ENCODE data around the gene NAV1.
"Not testable (repeated sequence)": the region's sequence is repeated elsewhere in the genome, so short reads cannot be mapped to it uniquely, and the experiment has no call there.

NAV1 gene

GRCh38 chr1:201520046-201520575 lies 18.8 kb upstream of the NAV1 start:
- not testable (repeated sequence) for DNase-seq (ENCODE audit: low read depth)

GRCh38 chr1:201525193-201525778 lies 13.6 kb upstream of the NAV1 start:
- DNase-seq (ENCODE audit: low read depth): no peak

- DNase-seq (ENCODE audit: low read depth): no peak
These were observed 11.0 kb upstream of the NAV1 start for GRCh38 chr1:201527879-201528278.

GRCh38 chr1:201528631-201529252 lies 10.2 kb upstream of the NAV1 start:
- no peak for DNase-seq (ENCODE audit: low read depth)

GRCh38 chr1:201530741-201531531 lies 8.0 kb upstream of the NAV1 start:
- DNase-seq (ENCODE audit: low read depth): no peak

- no peak for DNase-seq (ENCODE audit: low read depth)
These were observed 7.1 kb upstream of the NAV1 start for GRCh38 chr1:201531551-201532425.

GRCh38 chr1:201533836-201534235 lies 5.1 kb upstream of the NAV1 start:
- no peak for DNase-seq (ENCODE audit: low read depth)

- DNase-seq (ENCODE audit: low read depth): no peak
These were observed 3.6 kb upstream of the NAV1 start for GRCh38 chr1:201535046-201535918.

- no peak for DNase-seq (ENCODE audit: low read depth)
These were observed 3.0 kb upstream of the NAV1 start for GRCh38 chr1:201535919-201536245.

GRCh38 chr1:201536558-201536957 lies 2.4 kb upstream of the NAV1 start:
- DNase-seq (ENCODE audit: low read depth): no peak

- DNase-seq (ENCODE audit: low read depth): no peak
These were observed 1.9 kb upstream of the NAV1 start for GRCh38 chr1:201537028-201537427.

- DNase-seq (ENCODE audit: low read depth): no peak
These were observed 1.5 kb upstream of the NAV1 start for GRCh38 chr1:201537467-201537866.

- no peak for DNase-seq (ENCODE audit: low read depth)
These were observed 876 bp upstream of the NAV1 start for GRCh38 chr1:201537891-201538611.

- no peak for DNase-seq (ENCODE audit: low read depth)
These were observed 869 bp downstream of the NAV1 start for GRCh38 chr1:201539561-201540431.

- no peak for DNase-seq (ENCODE audit: low read depth)
These were observed 2.2 kb downstream of the NAV1 start for GRCh38 chr1:201540846-201541735.

GRCh38 chr1:201542309-201543035 lies 3.5 kb downstream of the NAV1 start:
- no peak for DNase-seq (ENCODE audit: low read depth)

- no peak for DNase-seq (ENCODE audit: low read depth)
These were observed 5.1 kb downstream of the NAV1 start for GRCh38 chr1:201543871-201544642.
